Motor neuron (in vitro differentiated cells): ENCODE measurements around the gene GUK1. TPM values are rescaled to one million over a fixed set of nuclear protein-coding genes. Genes with fewer than 3 reads are reported as not detected.

Source experiments
- ATAC-seq, 8 experiments: fragments of 200-7000 bp; cut with Tn5 transposase; replicated peaks in 6 of 8; 2 replicates each; pipeline ENCODE4 v1.8.0; 2021; ENCODE audit warnings: mild to moderate bottlenecking in 8 of 8, moderate library complexity in 8 of 8
- H3K27ac ChIP-seq, 2 donors: fragments of 250-450 bp; sonication (Bioruptor Pico); 2 replicates each; pipeline ENCODE4 v1.9.0; 2021; ENCODE audit warnings: antibody characterized with exemption in 2 of 2, mild to moderate bottlenecking in 2 of 2, moderate library complexity in 1 of 2
- H3K4me1 ChIP-seq, 2 donors: fragments of 250-450 bp; sonication (Bioruptor Pico); replicated peaks in 1 of 2; 2 replicates each; pipeline ENCODE4 v1.6.1; 2021; ENCODE audit warnings: antibody characterized with exemption in 2 of 2, mild to moderate bottlenecking in 2 of 2, moderate library complexity in 1 of 2
- H3K4me3 ChIP-seq, 5 donors: fragments of 250-450 bp; sonication (Bioruptor Pico); 2 replicates each; pipeline ENCODE4 v1.9.0; 2021; ENCODE audit warnings: antibody characterized with exemption in 5 of 5, mild to moderate bottlenecking in 5 of 5, moderate library complexity in 4 of 5
- WGBS, 10 experiments: fragments of 450-650 bp; shearing (Covaris generic); methylation state at CpG; one replicate each; pipeline ENCODE4 v1.0.0; 2022; 5-methylcytosine and 5-hydroxymethylcytosine counted together
- in situ Hi-C, 9 experiments: fragments of 400-800 bp; cut with MboI; loops; one replicate each; pipeline ENCODE4 v1.15.0; 2021; ENCODE audit warnings: low sequenced_read_pairs in 9 of 9, low pct_unique_long_range_greater_than_20kb in 2 of 9; ENCODE audit not compliant: unreplicated experiment in 9 of 9
- total RNA-seq, 8 experiments: library from RNA; unstranded; fragments of 300-600 nt; gene quantifications; 2 replicates each; pipeline versions ENCODE4 v1.2.3 to v1.2.4, GENCODE V29; 2022

Gene GUK1
- total RNA-seq, 8 experiments from 2014 or later, result 187 to 466 (median 319) TPM

GRCh38 chr1:228150461-228151179 lies 10.5 kb downstream of the GUK1 start:
- no peak overlapping the region for H3K4me3 ChIP-seq
- 35 to 92% (median 74%) methylated on average over 2 to 10 of the region's 17 CpGs; no CpG with 5 or more reads in 5 of the 10 experiments for WGBS, 10 experiments
- in situ Hi-C loops, result no loop called here
- H3K4me1 ChIP-seq, result peaks cover 22 to 27% of the 10 kb centered on the region in 2 donors
- peak; percentile 25 to 49 (median 42) for ATAC-seq
- H3K27ac ChIP-seq, result peak overlapping the region in 1 of 2 donors; percentile 30

- H3K4me3 ChIP-seq, result no peak overlapping the region
- peak overlapping the region in 1 of 2 donors; percentile 30 for H3K27ac ChIP-seq
- peak in 6 of 8 experiments; percentile 1 to 5 (median 2) for ATAC-seq
- WGBS, 10 experiments, result 77 to 95% (median 85%) methylated on average over 3 to 4 of the region's 12 CpGs; no CpG with 5 or more reads in 6 of the 10 experiments
- peaks cover 22 to 27% of the 10 kb centered on the region in 2 donors for H3K4me1 ChIP-seq
- in situ Hi-C loops, result no loop called here
These were observed 11.3 kb downstream of the GUK1 start for GRCh38 chr1:228151180-228151925.

GRCh38 chr1:228152097-228152917 lies 12.2 kb downstream of the GUK1 start:
- 87 to 100% (median 92%) methylated on average over 2 to 5 of the region's 19 CpGs; no CpG with 5 or more reads in 6 of the 10 experiments for WGBS, 10 experiments
- Histone ChIP-seq H3K27ac (no peak overlapping the region), H3K4me1 (peaks cover 22 to 27% of the 10 kb centered on the region in 2 donors), H3K4me3 (no peak overlapping the region)
- in situ Hi-C loops, result no loop called here
- ATAC-seq, result no peak

GRCh38 chr1:228152918-228153258 lies 12.8 kb downstream of the GUK1 start:
- in situ Hi-C loops, result no loop called here
- no peak for ATAC-seq
- 0 to 100% (median 79%) methylated on average over 1 to 3 of the region's 3 CpGs; no CpG with 5 or more reads in 3 of the 10 experiments for WGBS, 10 experiments
- Histone ChIP-seq H3K4me1 (peaks cover 22 to 27% of the 10 kb centered on the region in 2 donors), H3K4me3 (no peak overlapping the region), H3K27ac (no peak overlapping the region)

GRCh38 chr1:228154021-228154669 lies 14.1 kb downstream of the GUK1 start:
- Histone ChIP-seq H3K27ac (no peak overlapping the region), H3K4me3 (no peak overlapping the region), H3K4me1 (peaks cover 14 to 20% of the 10 kb centered on the region in 2 donors)
- 53 to 100% (median 75%) methylated on average over 1 to 8 of the region's 11 CpGs; no CpG with 5 or more reads in 4 of the 10 experiments for WGBS, 10 experiments
- in situ Hi-C loops, result no loop called here
- ATAC-seq, result no peak

GRCh38 chr1:228154670-228155571 lies 14.8 kb downstream of the GUK1 start:
- no peak for ATAC-seq
- Histone ChIP-seq H3K4me3 (no peak overlapping the region), H3K4me1 (peaks cover 6 to 12% of the 10 kb centered on the region in 2 donors), H3K27ac (no peak overlapping the region)
- WGBS, 10 experiments, result 60 to 87% (median 80%) methylated on average over 1 to 17 of the region's 20 CpGs; no CpG with 5 or more reads in 3 of the 10 experiments
- in situ Hi-C loops, result no loop called here

- Histone ChIP-seq H3K27ac (no peak overlapping the region), H3K4me3 (no peak overlapping the region), H3K4me1 (peaks cover 0 to 4% of the 10 kb centered on the region in 2 donors)
- 20 to 100% (median 69%) methylated on average over 1 to 12 of the region's 16 CpGs; no CpG with 5 or more reads in 2 of the 10 experiments for WGBS, 10 experiments
- ATAC-seq, result no peak
- in situ Hi-C loops, result no loop called here
These were observed 15.8 kb downstream of the GUK1 start for GRCh38 chr1:228155596-228156514.

- H3K4me3 ChIP-seq, result no peak overlapping the region
- H3K27ac ChIP-seq, result no peak overlapping the region
- no peak for ATAC-seq
- in situ Hi-C loops, result no loop called here
- WGBS, 10 experiments, result 47 to 100% (median 71%) methylated on average over 1 to 3 of the region's 9 CpGs; no CpG with 5 or more reads in 6 of the 10 experiments
- no peaks in the 10 kb centered on the region for H3K4me1 ChIP-seq
These were observed 16.4 kb downstream of the GUK1 start for GRCh38 chr1:228156515-228156881.

- no peak for ATAC-seq
- 66 to 100% (median 78%) methylated on average over 3 to 11 of the region's 24 CpGs; no CpG with 5 or more reads in 6 of the 10 experiments for WGBS, 10 experiments
- Histone ChIP-seq H3K4me1 (no peaks in the 10 kb centered on the region), H3K4me3 (no peak overlapping the region), H3K27ac (no peak overlapping the region)
- in situ Hi-C loops, result no loop called here
These were observed 17.1 kb downstream of the GUK1 start for GRCh38 chr1:228156941-228157728.

- Histone ChIP-seq H3K27ac (no peak overlapping the region), H3K4me1 (no peaks in the 10 kb centered on the region), H3K4me3 (no peak overlapping the region)
- ATAC-seq, result no peak
- in situ Hi-C loops, result no loop called here
- 0 to 69% (median 54%) methylated on average over 1 to 19 of the region's 43 CpGs; no CpG with 5 or more reads in 6 of the 10 experiments for WGBS, 10 experiments
These were observed 17.6 kb downstream of the GUK1 start for GRCh38 chr1:228157729-228158126.
